Hematopoietic multipotent progenitor cell treated with erythropoietin and hydrocortisone succinate and interleukin-3 and kit ligand, for 6 days (in vitro differentiated cells): ENCODE data around the gene SARDH.

ENCODE experiments used
- DNase-seq: peaks from one replicate; pipeline ENCODE4 v3.0.0-alpha.2; 2015

Gene SARDH

GRCh38 chr9:133731876-133732638, 6.1 kb downstream of the SARDH start:
- DNase-seq: peak; percentile 66

DNA sequence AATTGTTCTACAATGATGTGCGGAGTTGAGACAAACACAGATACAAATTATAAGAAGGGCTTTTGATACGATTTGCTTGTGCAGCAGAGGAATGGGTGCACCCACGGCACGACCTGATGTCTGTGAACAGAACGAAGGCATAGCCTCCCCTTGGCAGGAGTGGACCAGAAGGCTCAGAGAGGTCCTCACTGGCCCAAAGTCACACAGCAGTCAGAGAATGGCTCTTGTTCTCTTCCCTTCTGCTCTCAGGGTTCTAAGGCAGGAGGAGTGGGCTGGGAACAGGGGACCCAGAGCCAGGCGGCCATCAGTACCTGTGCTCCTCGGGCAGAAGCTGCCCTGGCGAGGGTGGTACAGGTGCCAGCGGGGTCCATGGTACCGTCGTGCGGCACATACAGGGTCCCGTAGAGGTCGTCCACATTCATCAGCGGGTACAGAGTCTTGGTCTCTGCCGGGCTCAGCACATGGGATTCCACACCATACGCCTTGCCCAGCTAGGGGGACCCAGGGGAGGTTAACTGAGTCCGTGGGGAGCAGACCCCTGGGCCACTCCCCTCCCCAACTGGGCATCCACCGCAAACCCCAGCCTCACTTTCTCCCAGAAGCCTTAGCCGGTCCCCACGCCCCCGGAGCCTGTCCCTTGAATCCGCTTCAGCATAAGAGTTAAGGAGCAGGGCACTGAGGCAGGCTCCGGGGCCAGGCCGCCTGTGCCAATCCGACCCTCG, 7.0 kb downstream of the SARDH start:
- no peak for DNase-seq

DNA sequence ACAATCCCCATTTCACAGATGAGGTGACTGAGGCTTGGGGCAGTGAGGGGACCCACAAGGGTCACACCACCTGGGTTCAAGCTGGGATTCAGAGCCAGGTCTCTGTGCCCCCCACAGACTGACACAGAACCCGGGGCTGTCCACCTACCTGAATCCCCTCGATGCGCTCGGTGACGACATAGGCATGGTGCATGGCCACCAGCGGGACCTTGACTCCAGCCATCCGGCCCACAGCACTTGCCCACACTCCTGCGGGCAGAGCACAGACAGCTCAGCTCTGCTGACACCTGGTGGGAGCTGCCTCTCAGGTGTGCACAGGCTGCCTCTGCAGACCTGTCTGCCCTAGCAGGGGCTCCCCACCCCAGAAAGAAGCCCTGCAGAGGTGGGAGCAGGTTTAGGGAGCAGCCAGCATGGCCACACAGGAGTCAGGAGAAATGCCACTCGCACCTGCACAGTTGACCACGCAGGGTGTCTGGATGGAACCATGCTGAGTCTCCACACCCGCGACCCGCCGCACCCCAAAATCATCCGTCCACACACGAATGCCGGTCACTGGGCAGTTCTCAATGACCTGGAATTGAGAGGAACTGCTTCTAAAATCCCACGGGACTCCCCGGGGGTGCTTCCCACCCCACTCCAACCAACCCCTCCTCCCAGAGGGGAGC, 8.4 kb downstream of the SARDH start:
- no peak for DNase-seq

GRCh38 chr9:133728856-133729616, 9.1 kb downstream of the SARDH start:
- no peak for DNase-seq

- DNase-seq: no peak
Measured at GRCh38 chr9:133727876-133728441, 10.2 kb downstream of the SARDH start.

- DNase-seq: no peak
Measured at GRCh38 chr9:133727277-133727875, 10.8 kb downstream of the SARDH start.

DNA sequence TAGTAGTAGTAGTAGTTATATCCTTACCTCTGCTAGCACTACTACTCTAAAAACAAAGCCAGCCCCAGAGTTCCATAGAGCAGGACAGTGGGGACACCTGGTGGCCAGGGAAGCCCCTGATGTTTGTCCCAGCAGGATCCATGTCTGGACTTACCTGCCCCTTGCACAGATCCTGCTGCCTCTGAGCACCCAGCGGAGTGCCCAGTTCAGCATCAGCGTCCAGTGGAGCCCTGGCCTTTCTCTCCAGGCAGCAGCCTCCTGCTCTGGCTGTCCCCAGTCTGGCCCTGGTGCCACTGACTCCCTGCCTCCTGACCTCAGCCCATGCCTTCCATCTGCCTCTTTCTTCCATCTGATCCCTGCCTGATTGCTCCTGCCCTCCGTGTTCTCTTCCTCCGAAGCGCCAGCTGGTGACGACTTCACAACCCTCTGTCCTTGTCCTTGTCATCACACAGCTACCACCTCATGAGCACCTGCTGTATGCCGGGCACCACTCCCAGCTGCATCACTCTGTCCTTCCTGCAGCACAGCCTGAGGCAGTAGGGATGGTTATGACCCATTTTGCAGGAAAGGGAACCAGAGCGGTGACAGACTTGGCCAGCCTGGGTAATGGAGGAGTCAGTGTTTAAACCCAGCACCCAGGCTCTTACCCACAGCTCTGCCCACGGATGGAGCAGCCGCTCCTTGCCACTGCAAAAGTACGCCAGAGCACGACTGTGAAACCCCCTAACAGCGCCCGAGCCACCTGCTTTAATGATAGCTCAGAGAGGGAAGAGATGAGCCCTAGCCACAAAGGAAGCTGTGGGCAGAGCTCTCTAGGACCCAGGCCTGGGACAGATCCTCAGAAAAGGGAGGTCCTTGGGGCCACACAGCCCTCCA, 11.5 kb downstream of the SARDH start:
- DNase-seq: peak; percentile 71

DNA sequence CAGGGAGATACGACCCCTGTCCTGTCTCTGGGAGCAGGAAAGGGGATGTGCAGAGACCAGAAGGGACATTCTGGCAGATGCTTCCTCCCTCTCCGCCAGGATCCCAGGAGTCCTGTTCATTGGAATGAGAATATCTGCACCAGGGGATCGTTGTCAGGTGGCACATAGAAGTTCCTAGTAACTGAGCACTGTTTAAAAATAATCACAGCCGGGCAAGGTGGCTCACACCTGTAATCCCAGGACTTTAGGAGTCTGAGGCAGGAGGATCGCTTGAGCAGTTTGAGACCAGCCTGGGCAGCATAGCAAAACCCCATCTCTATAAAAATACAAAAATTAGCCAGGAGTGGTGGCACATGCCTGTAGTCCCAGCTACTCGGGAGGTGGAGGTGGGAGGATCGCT, 12.3 kb downstream of the SARDH start:
- DNase-seq: no peak

- DNase-seq: no peak
Measured at GRCh38 chr9:133718563-133719315, 19.4 kb downstream of the SARDH start.

DNA sequence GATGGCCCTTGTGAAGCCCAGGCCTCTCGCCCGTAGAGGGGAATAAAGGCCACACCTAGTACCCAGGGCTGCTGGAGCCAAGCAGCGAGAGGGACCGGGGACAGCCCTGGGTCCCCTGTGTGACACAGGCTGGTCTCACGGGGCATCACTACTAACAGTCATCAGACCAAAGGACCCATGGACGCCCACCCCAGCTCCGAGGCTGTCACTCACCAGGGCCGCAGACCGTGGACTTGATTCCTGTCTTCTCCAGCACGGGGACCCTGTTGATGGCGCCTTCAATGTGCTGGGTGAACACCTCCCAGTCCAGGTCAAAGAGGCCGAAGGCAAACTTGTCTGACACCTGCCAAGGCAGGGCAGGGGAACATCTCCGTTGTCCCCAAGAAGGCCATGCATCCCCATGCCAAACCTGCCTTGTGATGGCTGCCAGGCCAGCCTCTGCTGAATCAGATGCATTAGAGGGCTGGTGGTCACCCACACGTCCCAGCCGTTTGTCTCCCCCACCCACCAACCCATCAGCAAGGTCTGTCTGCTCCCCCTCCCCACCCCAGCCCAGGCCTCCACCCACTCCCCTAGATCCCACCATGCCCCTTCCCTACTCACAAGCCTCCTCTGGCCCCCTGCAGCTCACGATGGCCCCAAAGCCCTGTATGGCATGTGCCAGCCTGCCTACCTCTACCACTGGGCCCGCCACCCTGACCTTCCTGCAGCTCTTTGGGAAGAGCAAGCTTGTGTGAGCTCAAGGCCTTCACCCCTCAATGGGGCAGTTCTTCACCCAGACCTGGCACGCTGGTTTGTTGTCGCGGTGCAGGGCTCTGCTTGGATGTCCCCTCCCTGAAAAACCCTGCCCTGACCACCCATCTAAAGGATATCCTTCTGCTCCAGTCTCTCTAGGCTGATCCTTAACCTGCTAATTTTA, 20.8 kb downstream of the SARDH start:
- no peak for DNase-seq

- no peak for DNase-seq
Measured at GRCh38 chr9:133716564-133717112, 21.5 kb downstream of the SARDH start.

DNA sequence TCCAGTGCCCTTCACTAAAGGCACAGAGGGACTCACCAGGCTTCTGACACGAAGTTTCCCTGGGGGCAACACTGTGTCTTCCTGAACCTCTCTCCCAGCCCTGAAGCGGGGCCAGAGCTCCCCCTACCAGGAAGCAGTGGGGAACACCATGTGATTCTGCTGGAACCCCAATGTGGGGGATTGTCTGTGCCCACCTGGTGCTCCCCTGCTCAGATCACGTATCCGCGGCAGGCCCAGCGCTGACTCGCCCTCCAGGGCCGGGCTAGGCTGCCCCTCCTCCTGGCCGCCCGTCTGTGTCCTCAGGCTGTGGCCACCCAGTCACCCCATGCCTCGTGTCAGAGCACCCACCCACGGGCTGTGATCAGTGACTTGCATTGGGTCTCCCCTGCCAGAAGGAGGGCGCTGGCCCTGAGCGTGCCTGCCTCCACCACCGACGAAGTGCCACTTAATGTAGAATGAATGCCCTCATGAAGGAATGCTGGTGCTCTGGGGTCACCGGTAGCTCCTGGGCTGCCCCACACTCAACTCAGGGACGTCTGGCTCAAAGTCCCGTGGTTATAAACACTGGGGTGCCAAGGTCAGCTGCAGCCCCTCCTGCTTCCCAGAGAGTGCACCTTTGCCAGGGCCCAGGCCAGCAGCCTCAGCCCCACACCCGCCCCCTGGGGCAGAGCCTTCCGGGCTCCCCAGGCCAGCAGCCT, 22.1 kb downstream of the SARDH start:
- DNase-seq: peak; percentile 39

DNA sequence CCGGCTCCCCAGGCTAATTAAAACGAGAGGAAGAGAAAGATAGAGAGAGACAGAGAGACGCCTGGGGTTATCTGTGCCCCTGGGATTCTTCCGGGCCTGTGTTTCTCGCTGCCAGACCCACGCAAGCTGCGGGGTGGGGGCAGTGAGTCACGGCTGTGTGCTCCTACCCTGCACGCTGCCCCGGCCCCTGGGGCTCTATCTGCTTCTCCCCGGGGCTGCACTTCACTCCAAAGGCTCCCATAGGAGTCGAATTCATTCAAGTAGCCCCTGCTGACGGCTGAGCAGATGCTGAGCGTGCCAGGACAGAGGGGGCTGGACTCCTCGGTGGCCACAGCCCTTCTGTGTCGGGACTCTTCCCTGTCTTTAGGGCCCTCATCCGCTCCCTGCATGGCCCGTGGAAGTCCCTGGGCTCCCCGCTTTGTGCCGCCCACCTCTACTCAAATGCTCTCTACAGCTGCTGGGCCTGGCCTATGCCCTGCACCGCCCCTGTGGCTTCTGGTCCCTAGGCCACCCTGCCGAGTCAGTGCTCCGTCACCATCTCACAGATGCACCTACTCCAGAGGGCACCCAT, 22.8 kb downstream of the SARDH start:
- no peak for DNase-seq

- DNase-seq: no peak
Measured at GRCh38 chr9:133714606-133715294, 23.4 kb downstream of the SARDH start.

- no peak for DNase-seq
Measured at GRCh38 chr9:133713960-133714495, 24.1 kb downstream of the SARDH start.

GRCh38 chr9:133713150-133713959, 24.8 kb downstream of the SARDH start:
- no peak for DNase-seq
